GM12874 (cell line): ENCODE data around the gene FLACC1.

ENCODE experiments used
- TF ChIP-seq, protein P1 (sequence below): IDR thresholded peaks from 2 replicates; pipeline ENCODE4 v1.5.1; 2011; ENCODE audit warnings: low read depth, mild to moderate bottlenecking, control low read depth, low read length, moderate library complexity; ENCODE audit not compliant: insufficient read depth

FLACC1 gene

DNA sequence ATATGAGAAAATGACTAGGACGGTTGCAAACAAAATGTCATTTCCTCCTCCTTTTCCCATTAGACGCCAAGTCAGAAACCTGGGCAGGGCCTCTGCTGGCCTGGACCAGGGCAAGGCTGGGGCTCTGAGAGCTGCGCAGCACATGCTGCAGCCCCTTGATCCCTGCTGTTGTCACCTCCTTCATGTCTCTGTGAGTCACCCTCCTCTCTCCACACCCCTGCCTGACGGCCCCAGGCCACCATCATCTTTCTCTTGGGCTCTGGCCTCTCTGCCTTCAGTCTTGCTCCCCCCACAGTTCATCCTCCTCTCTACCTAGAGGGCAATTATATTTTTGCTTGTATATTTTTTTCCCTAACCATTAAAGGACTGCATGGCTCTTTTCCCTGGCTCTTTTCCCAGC is 10.0 kb downstream of the FLACC1 start:
- TF ChIP-seq, protein P1, sequence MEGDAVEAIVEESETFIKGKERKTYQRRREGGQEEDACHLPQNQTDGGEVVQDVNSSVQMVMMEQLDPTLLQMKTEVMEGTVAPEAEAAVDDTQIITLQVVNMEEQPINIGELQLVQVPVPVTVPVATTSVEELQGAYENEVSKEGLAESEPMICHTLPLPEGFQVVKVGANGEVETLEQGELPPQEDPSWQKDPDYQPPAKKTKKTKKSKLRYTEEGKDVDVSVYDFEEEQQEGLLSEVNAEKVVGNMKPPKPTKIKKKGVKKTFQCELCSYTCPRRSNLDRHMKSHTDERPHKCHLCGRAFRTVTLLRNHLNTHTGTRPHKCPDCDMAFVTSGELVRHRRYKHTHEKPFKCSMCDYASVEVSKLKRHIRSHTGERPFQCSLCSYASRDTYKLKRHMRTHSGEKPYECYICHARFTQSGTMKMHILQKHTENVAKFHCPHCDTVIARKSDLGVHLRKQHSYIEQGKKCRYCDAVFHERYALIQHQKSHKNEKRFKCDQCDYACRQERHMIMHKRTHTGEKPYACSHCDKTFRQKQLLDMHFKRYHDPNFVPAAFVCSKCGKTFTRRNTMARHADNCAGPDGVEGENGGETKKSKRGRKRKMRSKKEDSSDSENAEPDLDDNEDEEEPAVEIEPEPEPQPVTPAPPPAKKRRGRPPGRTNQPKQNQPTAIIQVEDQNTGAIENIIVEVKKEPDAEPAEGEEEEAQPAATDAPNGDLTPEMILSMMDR, result no peak

DNA sequence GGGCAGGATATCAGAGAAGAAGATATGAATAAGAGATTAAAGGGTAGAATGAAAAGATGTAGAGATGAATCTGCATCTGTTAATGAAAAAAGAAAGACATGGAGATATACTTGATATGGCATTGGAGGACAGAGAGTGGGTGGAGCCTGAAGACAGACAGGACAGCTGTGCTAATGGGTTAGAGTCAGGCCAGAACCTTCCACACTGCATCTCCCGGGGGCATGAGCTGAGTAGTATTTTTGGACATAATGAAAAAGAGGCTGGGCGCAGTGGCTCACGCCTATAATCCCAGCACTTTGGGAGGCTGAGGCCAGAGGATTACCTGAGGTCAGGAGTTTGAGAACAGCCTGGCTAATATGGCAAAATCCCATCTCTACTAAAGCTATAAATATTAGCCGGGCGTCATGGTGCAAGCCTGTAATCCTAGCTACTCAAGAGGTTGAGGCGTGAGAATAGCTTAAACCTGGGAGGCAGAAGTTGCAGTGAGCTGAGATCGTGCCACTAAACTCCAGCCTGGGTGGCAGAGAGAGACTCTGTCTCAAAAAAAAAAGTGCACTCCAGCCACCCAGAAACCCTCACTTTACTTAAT is 11.4 kb downstream of the FLACC1 start:
- TF ChIP-seq, protein P1, result no peak

DNA sequence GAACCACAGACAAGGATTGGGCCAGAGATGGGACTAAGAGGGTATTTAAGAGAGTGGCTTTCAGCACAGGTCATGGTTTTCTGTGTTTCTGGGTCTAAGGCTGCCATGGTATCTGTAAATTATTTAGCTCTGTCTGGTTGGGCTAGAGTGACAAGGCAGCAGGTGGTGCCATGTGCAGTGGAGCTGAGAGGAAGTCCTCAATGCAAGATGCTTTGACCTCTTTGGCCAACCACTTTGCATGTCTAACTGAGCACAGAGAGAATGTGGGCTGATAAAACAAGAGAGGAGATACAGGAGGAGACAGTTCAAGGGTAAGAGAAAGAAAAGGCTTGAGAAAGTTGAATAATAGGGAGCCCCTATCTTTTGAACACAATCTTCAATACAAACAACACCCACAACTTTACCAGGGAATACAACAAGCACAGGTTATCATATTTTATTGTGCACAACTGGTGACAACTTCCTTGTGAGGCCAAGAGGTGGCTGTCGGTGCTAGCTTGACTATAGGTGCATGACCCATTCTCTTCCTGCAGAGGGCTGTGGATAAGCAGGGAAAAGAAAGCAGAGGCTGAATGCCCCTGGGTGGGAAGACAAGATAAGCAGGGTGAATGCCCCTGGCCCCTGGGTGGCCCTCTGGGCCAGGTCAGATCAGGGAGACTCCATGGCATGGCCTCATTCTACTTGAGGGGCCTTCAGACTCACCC is 12.3 kb downstream of the FLACC1 start:
- TF ChIP-seq, protein P1, result peak; percentile 15; the same call in 1 of the 2 replicates

DNA sequence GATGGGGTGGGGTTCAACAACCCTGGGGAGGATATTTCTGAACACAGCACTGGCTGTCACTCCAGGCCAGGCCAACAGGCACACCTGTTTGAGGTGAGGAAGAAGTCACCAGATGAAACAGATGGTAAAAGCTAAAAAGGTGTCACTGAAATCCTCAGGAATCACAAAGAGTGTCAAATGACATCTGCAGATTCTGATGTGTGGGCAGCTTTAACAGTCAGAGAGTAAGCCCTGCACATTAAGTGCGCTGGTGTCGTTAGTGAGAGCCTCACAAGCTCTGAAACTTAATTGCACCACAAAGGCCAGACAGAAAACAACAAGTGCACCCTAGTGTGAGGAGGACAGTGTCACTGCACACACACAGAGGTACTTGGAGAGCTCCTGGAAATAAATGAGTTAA is 13.6 kb downstream of the FLACC1 start:
- TF ChIP-seq, protein P1, result no peak

DNA sequence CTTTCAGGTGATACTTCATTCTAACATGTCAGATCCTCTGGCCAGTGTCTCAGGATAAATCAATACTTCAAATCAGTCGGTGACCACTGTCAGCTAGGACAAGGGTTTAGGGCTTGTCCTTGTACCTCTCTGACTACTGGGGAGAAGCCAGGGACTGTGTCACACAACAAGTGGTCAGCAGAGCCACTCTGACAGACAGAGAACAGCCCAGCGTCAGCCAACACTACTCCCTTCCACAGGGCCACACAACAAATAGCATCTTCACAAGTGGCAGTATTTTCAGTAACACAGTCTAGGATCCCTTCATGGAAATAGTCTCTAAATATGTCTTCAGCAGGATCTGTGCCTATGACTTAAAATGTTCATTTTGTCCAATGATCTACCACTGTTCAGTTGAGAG is 14.2 kb downstream of the FLACC1 start:
- TF ChIP-seq, protein P1, result no peak

DNA sequence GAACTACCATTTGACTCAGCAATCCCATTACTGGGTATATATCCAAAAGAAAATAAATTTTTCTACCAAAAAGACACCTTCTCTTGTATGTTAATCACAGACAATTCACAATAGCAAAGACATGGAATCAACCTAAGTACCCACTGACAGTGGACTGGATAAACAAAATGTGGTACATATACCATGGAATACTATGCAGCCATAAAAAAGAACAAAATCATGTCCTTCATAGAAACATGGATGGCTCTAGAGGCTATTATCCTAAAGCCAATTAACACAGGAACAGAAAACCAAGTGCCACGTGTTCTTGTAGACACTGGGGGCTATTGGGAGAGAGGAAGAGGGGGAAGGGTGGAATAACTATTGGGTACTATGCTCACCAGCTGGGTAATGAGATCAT is 27.7 kb downstream of the FLACC1 start:
- TF ChIP-seq, protein P1, result no peak

DNA sequence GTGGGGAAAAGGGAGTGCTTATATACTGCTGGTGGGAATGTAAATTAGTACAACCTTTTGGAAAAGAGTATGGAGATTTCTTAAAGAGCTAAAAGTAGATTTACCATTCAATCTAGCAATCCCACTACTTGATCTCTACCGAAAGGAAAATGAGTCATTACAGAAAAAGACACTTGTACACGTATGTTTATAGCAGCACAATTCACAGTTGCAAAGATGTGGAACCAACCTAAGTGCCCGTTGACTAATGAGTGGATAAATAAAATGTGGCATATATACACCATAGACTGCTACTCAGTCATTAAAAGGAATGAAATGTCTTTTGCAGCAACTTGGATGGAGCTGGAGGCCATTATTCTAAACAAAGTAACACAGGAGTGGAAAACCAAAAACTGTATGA is 29.5 kb downstream of the FLACC1 start:
- TF ChIP-seq, protein P1, result no peak
